HepG2 (cell line): ENCODE data around the gene FCER1G. TPM values are rescaled to one million over a fixed set of nuclear protein-coding genes. Genes with fewer than 3 reads are reported as not detected.

Experiments
- ARNT ChIP-seq: fragments of 450-650 bp; IDR thresholded peaks from 2 replicates; pipeline ENCODE4 v1.6.1; 2017
- DNMT3B ChIP-seq: conservative IDR thresholded peaks from 2 replicates; pipeline ENCODE4 v1.6.1; 2016; ENCODE audit warnings: missing biosample characterization, control low read depth
- GATAD2A ChIP-seq: IDR thresholded peaks from 2 replicates; pipeline ENCODE4 v1.6.1; 2016
- HNRNPUL1 ChIP-seq: fragments of 200-400 bp; formaldehyde crosslinking; IDR thresholded peaks from 2 replicates; pipeline ENCODE4 v1.6.1; 2017; ENCODE audit warnings: low read depth, mild to moderate bottlenecking, low read length, moderate library complexity
- KDM3A ChIP-seq: IDR thresholded peaks from 2 replicates; pipeline ENCODE4 v1.6.1; 2018; ENCODE audit warnings: low read depth, missing compliant biosample characterization
- KDM5A ChIP-seq: fragments of 200-600 bp; sonication (generic); IDR thresholded peaks from 2 replicates; pipeline ENCODE4 v1.7.0; 2018; ENCODE audit warnings: antibody characterized with exemption, mild to moderate bottlenecking, low read length, borderline replicate concordance
- KDM5B ChIP-seq: sonication (generic); formaldehyde crosslinking; IDR thresholded peaks from 2 replicates; pipeline ENCODE4 v1.4.0; 2020; ENCODE audit warnings: missing genetic modification reagents, mild to moderate bottlenecking, borderline replicate concordance
- KLF13 ChIP-seq: sonication (generic); formaldehyde crosslinking; IDR thresholded peaks from 2 replicates; pipeline ENCODE4 v1.4.0; 2020; ENCODE audit warnings: mild to moderate bottlenecking, missing genetic modification reagents
- KMT2A ChIP-seq: sonication (generic); formaldehyde crosslinking; IDR thresholded peaks from 2 replicates; pipeline ENCODE4 v1.4.0; 2020; ENCODE audit warnings: missing genetic modification reagents
- NFIC ChIP-seq: IDR thresholded peaks from 2 replicates; pipeline ENCODE4 v1.6.1; 2012; ENCODE audit warnings: mild to moderate bottlenecking, low read length, inconsistent platforms
- NFKBIZ ChIP-seq: IDR thresholded peaks from 2 replicates; pipeline ENCODE4 v1.6.1; 2018; ENCODE audit warnings: missing genetic modification reagents, missing compliant biosample characterization
- NPAS2 ChIP-seq: sonication (generic); formaldehyde crosslinking; IDR thresholded peaks from 2 replicates; pipeline ENCODE4 v1.8.0; 2022; ENCODE audit warnings: mild to moderate bottlenecking, missing genetic modification reagents, borderline replicate concordance
- SIN3B ChIP-seq: fragments of 150-350 bp; IDR thresholded peaks from 2 replicates; pipeline ENCODE4 v1.6.1; 2014; ENCODE audit warnings: low read length
- TBP ChIP-seq: sonication (generic); formaldehyde crosslinking; IDR thresholded peaks from 2 replicates; pipeline ENCODE4 v1.5.0; 2020; ENCODE audit warnings: missing genetic modification reagents
- ZEB1 ChIP-seq: IDR thresholded peaks from 2 replicates; pipeline ENCODE4 v1.6.1; 2012; ENCODE audit warnings: mild to moderate bottlenecking, low read depth, inconsistent platforms; ENCODE audit not compliant: insufficient replicate concordance
- ZFP82 ChIP-seq: sonication (generic); formaldehyde crosslinking; IDR thresholded peaks from 2 replicates; pipeline ENCODE4 v1.5.1; 2020; ENCODE audit warnings: mild to moderate bottlenecking, missing genetic modification reagents, borderline replicate concordance
- ZMYM3 ChIP-seq: sonication (generic); formaldehyde crosslinking; IDR thresholded peaks from 2 replicates; pipeline ENCODE4 v1.5.1; 2020; ENCODE audit warnings: mild to moderate bottlenecking, missing genetic modification reagents
- ZNF124 ChIP-seq: sonication (generic); formaldehyde crosslinking; IDR thresholded peaks from 2 replicates; pipeline ENCODE4 v1.4.0; 2020; ENCODE audit warnings: missing genetic modification reagents
- ZNF44 ChIP-seq: sonication (generic); formaldehyde crosslinking; IDR thresholded peaks from 2 replicates; pipeline ENCODE4 v1.5.1; 2020; ENCODE audit warnings: mild to moderate bottlenecking, missing genetic modification reagents
- polyA plus RNA-seq, 8 experiments: library from polyadenylated mRNA; depleted of rRNA in 3 of 8; stranded (reverse) in 7 of 8; unstranded in 1 of 8; fragments of >200 nt; fragmentation: Illumina TruSeq in 4 of 8; extraction: Trizol in 4 of 8; gene quantifications; 2 replicates each; pipeline versions ENCODE4 v1.2.1 to v1.2.3, GENCODE V29; 2011 to 2016; ENCODE audit warnings: low read depth in 4 of 8, missing spikeins in 1 of 8, mixed read lengths in 1 of 8; ENCODE audit not compliant: insufficient read depth in 1 of 8
- total RNA-seq, 5 experiments: library from RNA; depleted of rRNA; stranded (reverse); fragments of >200 nt; fragmentation: Illumina TruSeq; extraction: Trizol; gene quantifications; 2 replicates each; pipeline ENCODE4 v1.2.3, GENCODE V29; 2016; ENCODE audit warnings: low read depth in 1 of 5
- TF ChIP-seq, protein P1 (sequence below): sonication (generic); formaldehyde crosslinking; IDR thresholded peaks from 2 replicates; pipeline ENCODE4 v1.4.0; 2020; ENCODE audit warnings: missing genetic modification reagents, borderline replicate concordance
- TF ChIP-seq, protein P2 (sequence below): sonication (generic); formaldehyde crosslinking; IDR thresholded peaks from 2 replicates; pipeline ENCODE4 v1.9.0; 2022; ENCODE audit warnings: missing genetic modification reagents, mild to moderate bottlenecking, borderline replicate concordance
- TF ChIP-seq, protein P3 (sequence below): IDR thresholded peaks from 2 replicates; pipeline ENCODE4 v1.6.1; 2016; ENCODE audit warnings: low read depth, borderline replicate concordance
- TF ChIP-seq, protein P4 (sequence below): IDR thresholded peaks from 2 replicates; pipeline ENCODE4 v1.6.1; 2016; ENCODE audit warnings: mild to moderate bottlenecking

The FCER1G gene
- total and polyA plus RNA-seq, 2 of the 13 experiments (the other 11 are each of a cell fraction or from before 2014, with no cell fraction given) = 1.3 to 6.4 TPM

DNA sequence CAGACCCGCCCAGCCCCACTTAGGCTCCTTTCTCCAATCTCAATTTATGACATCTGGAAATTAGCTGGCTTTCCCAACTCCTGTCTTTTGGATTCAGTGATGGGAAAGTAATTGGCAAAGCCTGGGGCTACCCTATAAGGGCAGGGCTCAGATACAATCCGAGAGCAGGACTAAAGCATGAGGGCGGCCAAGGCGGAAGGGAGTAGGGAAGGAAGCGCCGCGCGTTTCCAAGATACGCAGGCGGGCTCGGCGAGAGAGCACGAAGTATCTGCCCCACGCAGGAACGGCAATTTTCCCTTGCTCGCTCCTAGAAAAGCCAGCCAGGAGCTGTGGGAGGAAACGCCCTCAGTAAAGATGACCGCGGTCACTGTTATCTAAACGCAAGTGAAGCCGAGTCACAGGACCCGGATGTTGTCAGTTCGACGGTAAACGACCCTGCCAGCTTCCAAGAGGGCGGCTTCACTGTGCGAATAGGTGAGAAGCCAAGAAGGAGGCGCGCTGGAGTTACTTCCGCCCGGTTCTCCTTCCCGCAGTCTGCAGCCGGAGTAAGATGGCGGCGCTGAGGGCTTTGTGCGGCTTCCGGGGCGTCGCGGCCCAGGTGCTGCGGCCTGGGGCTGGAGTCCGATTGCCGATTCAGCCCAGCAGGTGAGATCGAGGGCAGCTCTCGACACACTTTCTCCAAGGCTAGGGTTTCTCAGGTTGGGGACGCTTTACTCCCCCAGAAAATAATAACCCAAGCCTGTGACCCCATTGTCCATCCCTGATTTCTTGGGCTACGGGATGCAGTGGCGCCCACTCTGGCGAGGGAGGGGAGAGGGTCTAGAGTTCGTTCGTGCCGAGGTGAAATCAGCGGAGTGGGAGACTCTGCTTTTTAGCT lies 13.0 kb upstream of the FCER1G start, which contains the start of gene NDUFS2 (continued):
- TF ChIP-seq NFKBIZ = 0 out of 2 replicates have a peak, but pooled peaks have one; percentile 13
- TF ChIP-seq NPAS2 (CRISPR knock-in tag) = no peak
- TF ChIP-seq KLF13 (CRISPR knock-in tag) = no peak
- no peak for TF ChIP-seq KMT2A (CRISPR knock-in tag)
- TF ChIP-seq ZNF124 (CRISPR knock-in tag) = no peak
- peak; percentile 72 for TF ChIP-seq ZEB1
- TF ChIP-seq GATAD2A (CRISPR knock-in tag) = peak; percentile 27; the same call in 1 of the 2 replicates
- TF ChIP-seq KDM3A (CRISPR knock-in tag) = no peak
- no peak; the same call in 1 of the 2 replicates for TF ChIP-seq DNMT3B (CRISPR knock-in tag)
- TF ChIP-seq ZMYM3 = peak; percentile 51; the same call in 1 of the 2 replicates
- TF ChIP-seq, protein P1, sequence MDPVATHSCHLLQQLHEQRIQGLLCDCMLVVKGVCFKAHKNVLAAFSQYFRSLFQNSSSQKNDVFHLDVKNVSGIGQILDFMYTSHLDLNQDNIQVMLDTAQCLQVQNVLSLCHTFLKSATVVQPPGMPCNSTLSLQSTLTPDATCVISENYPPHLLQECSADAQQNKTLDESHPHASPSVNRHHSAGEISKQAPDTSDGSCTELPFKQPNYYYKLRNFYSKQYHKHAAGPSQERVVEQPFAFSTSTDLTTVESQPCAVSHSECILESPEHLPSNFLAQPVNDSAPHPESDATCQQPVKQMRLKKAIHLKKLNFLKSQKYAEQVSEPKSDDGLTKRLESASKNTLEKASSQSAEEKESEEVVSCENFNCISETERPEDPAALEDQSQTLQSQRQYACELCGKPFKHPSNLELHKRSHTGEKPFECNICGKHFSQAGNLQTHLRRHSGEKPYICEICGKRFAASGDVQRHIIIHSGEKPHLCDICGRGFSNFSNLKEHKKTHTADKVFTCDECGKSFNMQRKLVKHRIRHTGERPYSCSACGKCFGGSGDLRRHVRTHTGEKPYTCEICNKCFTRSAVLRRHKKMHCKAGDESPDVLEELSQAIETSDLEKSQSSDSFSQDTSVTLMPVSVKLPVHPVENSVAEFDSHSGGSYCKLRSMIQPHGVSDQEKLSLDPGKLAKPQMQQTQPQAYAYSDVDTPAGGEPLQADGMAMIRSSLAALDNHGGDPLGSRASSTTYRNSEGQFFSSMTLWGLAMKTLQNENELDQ (CRISPR knock-in tag) = no peak
- TF ChIP-seq ARNT = no peak
- no peak for TF ChIP-seq TBP
- TF ChIP-seq, protein P2, sequence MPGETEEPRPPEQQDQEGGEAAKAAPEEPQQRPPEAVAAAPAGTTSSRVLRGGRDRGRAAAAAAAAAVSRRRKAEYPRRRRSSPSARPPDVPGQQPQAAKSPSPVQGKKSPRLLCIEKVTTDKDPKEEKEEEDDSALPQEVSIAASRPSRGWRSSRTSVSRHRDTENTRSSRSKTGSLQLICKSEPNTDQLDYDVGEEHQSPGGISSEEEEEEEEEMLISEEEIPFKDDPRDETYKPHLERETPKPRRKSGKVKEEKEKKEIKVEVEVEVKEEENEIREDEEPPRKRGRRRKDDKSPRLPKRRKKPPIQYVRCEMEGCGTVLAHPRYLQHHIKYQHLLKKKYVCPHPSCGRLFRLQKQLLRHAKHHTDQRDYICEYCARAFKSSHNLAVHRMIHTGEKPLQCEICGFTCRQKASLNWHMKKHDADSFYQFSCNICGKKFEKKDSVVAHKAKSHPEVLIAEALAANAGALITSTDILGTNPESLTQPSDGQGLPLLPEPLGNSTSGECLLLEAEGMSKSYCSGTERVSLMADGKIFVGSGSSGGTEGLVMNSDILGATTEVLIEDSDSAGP (CRISPR knock-in tag) = peak; percentile 66; the same call in 1 of the 2 replicates
- TF ChIP-seq HNRNPUL1 = no peak
- no peak for TF ChIP-seq NFIC
- TF ChIP-seq, protein P3, sequence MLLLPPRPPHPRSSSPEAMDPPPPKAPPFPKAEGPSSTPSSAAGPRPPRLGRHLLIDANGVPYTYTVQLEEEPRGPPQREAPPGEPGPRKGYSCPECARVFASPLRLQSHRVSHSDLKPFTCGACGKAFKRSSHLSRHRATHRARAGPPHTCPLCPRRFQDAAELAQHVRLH (CRISPR knock-in tag) = 0 out of 2 replicates have a peak, but pooled peaks have one; percentile 44
- peak; percentile 65 for TF ChIP-seq KDM5A
- TF ChIP-seq SIN3B = peak; percentile 57
- peak; percentile 56; the same call in 1 of the 2 replicates for TF ChIP-seq KDM5B (CRISPR knock-in tag)
- TF ChIP-seq ZFP82 (CRISPR knock-in tag) = no peak
- TF ChIP-seq, protein P4, sequence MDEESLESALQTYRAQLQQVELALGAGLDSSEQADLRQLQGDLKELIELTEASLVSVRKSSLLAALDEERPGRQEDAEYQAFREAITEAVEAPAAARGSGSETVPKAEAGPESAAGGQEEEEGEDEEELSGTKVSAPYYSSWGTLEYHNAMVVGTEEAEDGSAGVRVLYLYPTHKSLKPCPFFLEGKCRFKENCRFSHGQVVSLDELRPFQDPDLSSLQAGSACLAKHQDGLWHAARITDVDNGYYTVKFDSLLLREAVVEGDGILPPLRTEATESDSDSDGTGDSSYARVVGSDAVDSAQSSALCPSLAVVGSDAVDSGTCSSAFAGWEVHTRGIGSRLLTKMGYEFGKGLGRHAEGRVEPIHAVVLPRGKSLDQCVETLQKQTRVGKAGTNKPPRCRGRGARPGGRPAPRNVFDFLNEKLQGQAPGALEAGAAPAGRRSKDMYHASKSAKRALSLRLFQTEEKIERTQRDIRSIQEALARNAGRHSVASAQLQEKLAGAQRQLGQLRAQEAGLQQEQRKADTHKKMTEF (CRISPR knock-in tag) = peak; percentile 89
- TF ChIP-seq ZNF44 (CRISPR knock-in tag) = no peak
